Renal cortical epithelial cell (primary cell): ENCODE results near the gene CCDC117. TPM values are rescaled to one million over a fixed set of nuclear protein-coding genes. Genes with fewer than 3 reads are reported as not detected.

Experiments
- DNase-seq: peaks from one replicate; pipeline ENCODE4 v3.0.0-alpha.2; 2011; ENCODE audit warnings: low read depth
- total RNA-seq: library from RNA; depleted of rRNA; stranded (reverse); fragments of >200 nt; gene quantifications from 2 replicates; pipeline ENCODE4 v1.2.3, GENCODE V29; 2014

The CCDC117 gene
- total RNA-seq, 1 donor from 2014 or later: 20.6 TPM

- peak; percentile 50 for DNase-seq
Observed at GRCh38 chr22:28829358-28830181, 57.1 kb downstream of the CCDC117 start.

DNA sequence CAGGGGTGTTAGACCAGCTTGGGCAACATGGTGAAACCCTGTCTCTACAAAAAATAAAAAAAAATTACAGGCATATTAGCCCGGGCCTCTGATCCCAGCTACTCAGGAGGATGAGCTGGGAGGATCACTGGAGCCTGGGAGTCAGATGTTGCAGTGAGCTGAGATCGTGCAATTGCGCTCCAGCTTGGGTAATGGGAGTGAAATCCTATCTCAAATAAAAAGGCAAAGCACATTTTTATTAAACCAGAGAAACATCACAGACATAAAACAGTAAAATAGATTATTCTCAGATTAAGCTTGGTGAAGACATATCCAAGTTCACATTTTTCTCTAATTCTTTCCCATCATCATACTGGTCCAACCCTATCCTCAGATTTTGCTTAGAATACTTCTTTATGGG is 57.9 kb downstream of the CCDC117 start:
- DNase-seq: no peak

DNA sequence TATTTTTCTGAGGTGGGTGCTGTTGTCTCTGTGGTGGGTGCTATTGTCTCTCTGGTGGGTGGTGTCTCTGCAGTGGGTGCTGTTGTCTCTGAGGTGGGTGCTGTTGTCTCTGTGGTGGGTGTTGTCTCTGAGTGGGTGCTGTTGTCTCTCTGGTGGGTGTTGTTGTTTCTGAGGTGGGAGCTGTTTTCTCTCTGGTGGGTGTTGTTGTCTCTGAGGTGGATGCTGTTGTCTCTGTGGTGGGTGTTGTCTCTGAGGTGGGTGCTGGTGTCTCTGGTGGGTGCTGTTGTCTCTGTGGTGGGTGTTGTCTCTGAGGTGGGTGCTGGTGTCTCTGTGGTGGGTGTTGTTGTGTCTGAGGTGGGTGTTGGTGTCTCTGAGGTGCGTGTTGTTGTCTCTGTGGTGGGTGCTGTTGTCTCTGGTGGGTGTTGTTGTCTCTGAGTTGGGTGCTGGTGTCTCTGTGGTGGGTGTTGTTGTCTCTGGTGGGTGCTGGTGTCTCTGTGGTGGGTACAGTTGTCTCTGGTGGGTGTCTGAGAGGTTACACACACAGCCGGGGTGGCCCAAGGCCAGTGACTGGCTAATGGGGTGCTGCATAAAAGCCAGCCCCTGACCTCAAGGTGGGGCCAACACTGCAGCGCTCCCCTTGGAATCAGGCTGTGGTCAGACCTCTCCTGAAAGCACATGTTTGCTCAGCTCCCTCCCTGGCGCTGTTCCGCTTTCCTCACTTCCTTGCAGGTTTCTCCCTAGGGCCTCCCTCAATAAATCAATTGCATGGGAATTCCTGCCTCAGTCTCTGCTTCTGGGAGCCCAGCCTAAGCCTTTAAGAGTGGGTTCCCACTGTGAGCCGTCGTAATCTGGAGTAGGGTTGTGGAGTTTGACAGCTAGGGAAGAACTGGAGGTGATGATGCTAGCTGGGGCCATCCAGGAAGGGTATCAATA is 58.9 kb downstream of the CCDC117 start:
- DNase-seq: no peak

DNA sequence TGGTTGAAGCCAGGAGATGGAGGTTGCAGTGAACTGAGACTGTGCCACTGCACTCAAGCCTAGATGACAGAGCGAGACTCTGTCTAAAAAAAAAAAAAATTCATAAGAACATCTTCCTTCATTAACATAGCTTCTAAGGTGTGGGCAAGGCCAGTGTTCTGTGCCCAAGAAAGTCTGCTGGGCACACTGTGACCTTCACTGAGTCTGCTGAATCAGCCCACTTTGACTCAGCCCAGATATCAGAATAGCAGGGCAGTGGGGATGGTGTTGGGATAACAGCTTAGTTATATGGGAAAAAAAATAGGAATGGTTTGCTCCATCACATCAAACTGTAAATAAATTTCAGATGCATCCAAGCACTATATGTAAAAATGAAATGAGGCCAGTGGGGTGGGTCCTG is 60.2 kb downstream of the CCDC117 start:
- DNase-seq: no peak

GRCh38 chr22:28833276-28833923 is 60.9 kb downstream of the CCDC117 start:
- DNase-seq: no peak

DNA sequence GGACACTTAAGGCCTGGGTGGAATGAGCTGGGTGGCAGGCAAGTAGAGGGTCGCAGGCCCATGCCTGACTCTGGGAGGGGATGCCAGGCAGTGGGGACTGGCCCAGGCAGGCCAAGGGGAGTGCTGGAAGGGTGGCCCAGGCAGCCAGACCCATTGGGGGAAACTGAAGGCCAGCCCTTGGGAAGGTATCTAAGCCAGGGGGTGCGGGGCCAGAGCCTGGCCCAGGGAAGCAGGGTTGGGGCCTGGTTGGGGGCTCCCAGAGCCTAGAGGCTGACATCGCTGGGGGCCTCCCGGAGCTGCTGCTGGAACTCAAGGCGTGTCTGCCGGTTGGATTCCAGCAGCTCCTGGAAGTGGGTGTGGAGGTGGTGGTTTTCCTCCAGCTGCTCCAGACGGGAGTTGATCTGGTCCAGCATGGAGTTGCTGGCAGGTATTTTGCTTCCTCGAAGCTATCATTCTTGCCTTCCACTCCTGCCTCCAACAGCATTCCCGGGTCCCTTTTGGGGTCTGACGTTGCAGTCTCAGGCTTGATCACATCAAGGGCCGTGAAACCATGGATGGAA is 63.2 kb downstream of the CCDC117 start:
- no peak for DNase-seq

DNA sequence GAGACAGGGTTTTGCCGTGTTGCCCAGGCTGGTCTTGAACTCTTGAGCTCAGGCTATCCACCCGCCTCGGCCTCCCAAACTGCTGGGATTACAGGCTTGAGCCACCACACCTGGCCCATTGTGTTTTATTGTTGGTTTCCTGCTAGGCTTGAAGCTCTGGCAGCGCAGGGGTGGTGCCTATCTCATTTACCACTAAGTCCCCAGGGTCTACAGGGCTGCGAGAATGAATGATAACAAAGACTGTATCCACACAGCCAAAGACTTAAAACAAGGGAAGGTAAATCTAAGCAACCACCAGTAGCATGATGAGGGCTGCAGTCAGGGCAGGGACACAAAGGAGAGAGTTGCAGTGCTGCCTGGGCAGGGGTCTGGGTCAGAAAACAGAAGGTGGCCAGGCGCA is 65.1 kb downstream of the CCDC117 start:
- no peak for DNase-seq

Other genes with a start within 250 kb of the CCDC117 start
- 6.3 and 28.3 TPM in 2 replicates for gene TTC28, start 92.9 kb upstream of the CCDC117 start, total RNA-seq
- 11.0 and 24.0 TPM in 2 replicates for gene CHEK2, start 30.9 kb upstream of the CCDC117 start, total RNA-seq
- 14.8 and 24.1 TPM in 2 replicates for gene HSCB, start 30.7 kb upstream of the CCDC117 start, total RNA-seq
- gene XBP1, start 27.9 kb downstream of the CCDC117 start, total RNA-seq: 156 and 197 TPM in 2 replicates
- 6.1 and 26.9 TPM in 2 replicates for gene ZNRF3, start 110.9 kb downstream of the CCDC117 start, total RNA-seq